Suprapubic skin (tissue), 4 donors: ENCODE measurements around the gene FBXO10. TPM values are rescaled to one million over a fixed set of nuclear protein-coding genes. Genes with fewer than 3 reads are reported as not detected.

Experiments
- DNase-seq, 2 donors: peaks; one replicate each; pipeline ENCODE4 v3.0.0-alpha.2; 2019; ENCODE audit warnings: low spot score in 2 of 2
- H3K27ac ChIP-seq: fragments of 200-600 bp; sonication (generic); one replicate; pipeline ENCODE4 v1.5.1; 2019
- H3K27me3 ChIP-seq: fragments of 200-600 bp; sonication (generic); one replicate; pipeline ENCODE4 v1.5.1; 2019
- H3K36me3 ChIP-seq: fragments of 200-600 bp; sonication (generic); one replicate; pipeline ENCODE4 v1.5.1; 2019
- H3K4me1 ChIP-seq: fragments of 200-600 bp; sonication (generic); one replicate; pipeline ENCODE4 v1.5.1; 2019
- H3K4me3 ChIP-seq: fragments of 200-600 bp; sonication (generic); one replicate; pipeline ENCODE4 v1.5.1; 2019; ENCODE audit warnings: mild to moderate bottlenecking
- H3K9me3 ChIP-seq: fragments of 200-600 bp; sonication (generic); one replicate; pipeline ENCODE4 v1.5.1; 2019
- EP300 ChIP-seq: sonication (generic); formaldehyde crosslinking; IDR thresholded peaks from one replicate; pipeline ENCODE4 v1.6.1; 2017; ENCODE audit warnings: antibody characterized with exemption
- POLR2A ChIP-seq, 2 donors: fragments of 450-650 bp; IDR thresholded peaks; one replicate each; pipeline ENCODE4 v1.6.1; 2017; ENCODE audit warnings: antibody characterized with exemption in 2 of 2, mild to moderate bottlenecking in 2 of 2, moderate library complexity in 2 of 2
- POLR2AphosphoS5 ChIP-seq, 3 donors: sonication (generic); formaldehyde crosslinking; IDR thresholded peaks; one replicate each; pipeline ENCODE4 v1.6.1; 2017; ENCODE audit warnings: antibody characterized with exemption in 3 of 3
- WGBS: methylation state at CpG from one replicate; pipeline ENCODE4 v1.1.5; 2018; 5-methylcytosine and 5-hydroxymethylcytosine counted together
- total RNA-seq, 4 donors: library from RNA; depleted of rRNA; stranded (reverse); fragments of >200 nt; gene quantifications; one replicate each; pipeline ENCODE4 v1.1.0, GENCODE V29; 2016
- TF ChIP-seq, protein P1 (sequence below), 2 donors: fragments of 200-600 bp in 1 of 2; fragments of 450-650 bp in 1 of 2; sonication (generic) in 1 of 2; IDR thresholded peaks; one replicate each; pipeline ENCODE4 v1.5.1; 2016 to 2019; ENCODE audit warnings: antibody characterized with exemption in 2 of 2, mild to moderate bottlenecking in 1 of 2, moderate library complexity in 1 of 2

The FBXO10 gene
- total RNA-seq, 4 donors from 2014 or later: 2.7 to 4.7 (median 3.2) TPM

DNA sequence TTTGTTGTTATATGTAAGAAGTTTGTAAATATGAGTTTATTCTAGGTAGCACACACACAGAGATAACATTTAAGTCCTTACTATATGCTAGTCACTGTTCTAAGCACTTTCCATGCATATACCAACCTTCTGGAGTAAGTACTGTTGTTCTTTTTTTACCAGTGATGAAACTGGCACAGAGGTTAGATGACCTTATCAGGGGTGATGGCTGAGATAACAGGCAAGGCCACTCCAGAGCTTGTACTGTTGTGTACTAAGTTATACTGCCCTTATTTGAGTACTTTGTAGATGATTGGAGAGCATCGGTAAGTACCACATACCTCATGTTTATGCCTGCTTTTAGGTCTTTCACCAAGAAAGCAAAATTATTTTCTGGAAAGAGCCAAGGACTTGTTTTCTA, 84.2 kb downstream of the FBXO10 start:
- no peak for DNase-seq
- Histone ChIP-seq H3K27ac (no peak overlapping the region), H3K9me3 (no peaks in the 10 kb centered on the region), H3K36me3 (peaks cover 78% of the 10 kb centered on the region), H3K27me3 (no peaks in the 10 kb centered on the region), H3K4me3 (no peak overlapping the region), H3K4me1 (peaks cover 11% of the 10 kb centered on the region)
- no peak for TF ChIP-seq POLR2A (IDR thresholded peaks at IDR 0.05)
- no peak for TF ChIP-seq EP300
- no peak for TF ChIP-seq POLR2AphosphoS5 (IDR thresholded peaks at IDR 0.05)
- TF ChIP-seq, protein P1, sequence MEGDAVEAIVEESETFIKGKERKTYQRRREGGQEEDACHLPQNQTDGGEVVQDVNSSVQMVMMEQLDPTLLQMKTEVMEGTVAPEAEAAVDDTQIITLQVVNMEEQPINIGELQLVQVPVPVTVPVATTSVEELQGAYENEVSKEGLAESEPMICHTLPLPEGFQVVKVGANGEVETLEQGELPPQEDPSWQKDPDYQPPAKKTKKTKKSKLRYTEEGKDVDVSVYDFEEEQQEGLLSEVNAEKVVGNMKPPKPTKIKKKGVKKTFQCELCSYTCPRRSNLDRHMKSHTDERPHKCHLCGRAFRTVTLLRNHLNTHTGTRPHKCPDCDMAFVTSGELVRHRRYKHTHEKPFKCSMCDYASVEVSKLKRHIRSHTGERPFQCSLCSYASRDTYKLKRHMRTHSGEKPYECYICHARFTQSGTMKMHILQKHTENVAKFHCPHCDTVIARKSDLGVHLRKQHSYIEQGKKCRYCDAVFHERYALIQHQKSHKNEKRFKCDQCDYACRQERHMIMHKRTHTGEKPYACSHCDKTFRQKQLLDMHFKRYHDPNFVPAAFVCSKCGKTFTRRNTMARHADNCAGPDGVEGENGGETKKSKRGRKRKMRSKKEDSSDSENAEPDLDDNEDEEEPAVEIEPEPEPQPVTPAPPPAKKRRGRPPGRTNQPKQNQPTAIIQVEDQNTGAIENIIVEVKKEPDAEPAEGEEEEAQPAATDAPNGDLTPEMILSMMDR (IDR thresholded peaks at IDR 0.05): no peak
- 96% methylated on average over 1 of the region's 1 CpG for WGBS

DNA sequence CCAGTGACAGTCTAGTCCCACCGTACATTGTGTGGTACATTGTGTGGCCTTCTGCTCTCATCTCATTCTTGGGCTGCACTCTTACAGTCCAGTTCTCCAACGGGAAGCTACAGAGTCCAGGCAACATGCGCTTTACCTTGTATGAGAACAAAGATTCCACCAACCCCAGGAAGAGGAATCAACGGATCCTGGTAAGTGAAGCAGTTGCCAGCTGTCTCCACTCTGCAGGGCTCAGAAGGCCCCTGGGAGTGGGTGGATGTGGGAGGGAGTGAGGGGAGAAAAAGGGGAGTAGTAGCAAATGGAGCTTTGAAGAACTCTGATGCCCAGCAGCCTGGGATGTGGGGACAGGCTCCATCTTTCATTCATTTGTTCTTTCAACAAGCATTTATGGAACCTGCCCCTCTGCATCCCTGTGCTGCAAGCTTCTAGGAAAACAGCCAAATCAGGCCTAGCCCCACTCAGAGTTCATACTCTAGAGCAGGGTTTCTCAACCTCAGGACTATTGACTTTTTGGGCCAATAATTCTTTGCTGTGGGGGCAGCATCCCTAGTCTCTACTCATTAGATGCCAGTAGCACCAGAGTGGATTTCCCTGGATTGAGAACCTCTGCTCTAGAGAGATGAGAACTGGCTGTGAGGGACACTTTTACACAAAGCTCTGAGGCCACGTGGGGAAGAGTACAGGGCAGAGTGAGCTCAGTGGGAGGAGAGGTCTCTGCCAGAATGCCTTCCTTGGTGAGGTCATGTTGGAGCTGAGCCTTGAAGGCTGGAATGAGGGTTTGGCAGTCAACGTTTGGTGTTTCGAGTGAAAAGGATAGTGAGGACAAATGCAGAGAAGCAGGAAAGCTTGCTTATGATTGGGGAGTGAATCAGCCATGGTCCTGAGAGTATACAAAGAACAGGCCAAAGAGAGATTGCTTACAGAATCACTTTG, 89.3 kb downstream of the FBXO10 start:
- peak overlapping the region; percentile 87 for H3K27ac ChIP-seq
- DNase-seq: peak in 1 of 2 donors; percentile 58

GRCh38 chr9:37486256-37486615, 89.9 kb downstream of the FBXO10 start:
- Histone ChIP-seq H3K36me3 (peaks cover 27% of the 10 kb centered on the region), H3K27ac (peak overlapping the region; percentile 87), H3K9me3 (no peaks in the 10 kb centered on the region), H3K27me3 (no peaks in the 10 kb centered on the region), H3K4me1 (peaks cover 27% of the 10 kb centered on the region), H3K4me3 (peak overlapping the region; percentile 91)
- TF ChIP-seq EP300 (no peak), POLR2AphosphoS5 (IDR thresholded peaks at IDR 0.05) (no peak)
- TF ChIP-seq, protein P1 (IDR thresholded peaks at IDR 0.05): no peak
- DNase-seq: no peak
- 3% methylated on average over 7 of the region's 7 CpGs for WGBS

More for the DNA sequence above, 89.3 kb downstream of the FBXO10 start:
- WGBS: 14% methylated on average over 7 of the region's 7 CpGs
- TF ChIP-seq POLR2A (IDR thresholded peaks at IDR 0.05) (no peak), EP300 (no peak), POLR2AphosphoS5 (IDR thresholded peaks at IDR 0.05) (no peak)
- TF ChIP-seq, protein P1 (IDR thresholded peaks at IDR 0.05): no peak
- peaks cover 33% of the 10 kb centered on the region for H3K36me3 ChIP-seq
- peaks cover 27% of the 10 kb centered on the region for H3K4me1 ChIP-seq
- H3K27me3 ChIP-seq: no peaks in the 10 kb centered on the region
- no peaks in the 10 kb centered on the region for H3K9me3 ChIP-seq
- H3K4me3 ChIP-seq: peak overlapping the region; percentile 91

- Histone ChIP-seq H3K9me3 (no peaks in the 10 kb centered on the region), H3K4me3 (peak within 1 kb of the TSS; percentile 91), H3K4me1 (peaks cover 27% of the 10 kb centered on the region), H3K36me3 (peaks cover 21% of the 10 kb centered on the region), H3K27ac (peak within 1 kb of the TSS; percentile 87), H3K27me3 (no peaks in the 10 kb centered on the region)
- peak; percentile 96 to 97 for DNase-seq
- WGBS: 12% methylated on average over 22 of the region's 56 CpGs
- TF ChIP-seq POLR2A (IDR thresholded peaks at IDR 0.05): peak in 1 of 2 donors; percentile 27
- no peak for TF ChIP-seq EP300
- TF ChIP-seq, protein P1 (IDR thresholded peaks at IDR 0.05): no peak
- peak in 1 of 3 donors; percentile 22 for TF ChIP-seq POLR2AphosphoS5 (IDR thresholded peaks at IDR 0.05)
Measured at GRCh38 chr9:37485389-37486255, 90.6 kb downstream of the FBXO10 start, which contains the start of gene POLR1E. POLR1E (plus strand) TSS chr9:37485948; CDS start chr9:37486048, 100 bp downstream.
